Parathyroid adenoma (tissue), 2 donors: ENCODE results near the gene ROBO1.

Experiments used
- H2AFZ ChIP-seq: fragments of 300-600 bp; sonication (generic); one replicate; pipeline ENCODE4 v1.7.0; 2017; ENCODE audit warnings: antibody characterized with exemption, mild to moderate bottlenecking
- H3K27ac ChIP-seq: fragments of 300-600 bp; sonication (generic); one replicate; pipeline ENCODE4 v1.7.0; 2017
- H3K27me3 ChIP-seq: fragments of 300-600 bp; sonication (generic); one replicate; pipeline ENCODE4 v1.7.0; 2017; ENCODE audit warnings: low read length; ENCODE audit not compliant: control insufficient read depth, insufficient read depth
- H3K36me3 ChIP-seq: fragments of 300-600 bp; sonication (generic); one replicate; pipeline ENCODE4 v1.7.0; 2017; ENCODE audit warnings: low read length; ENCODE audit not compliant: control insufficient read depth, insufficient read depth
- H3K4me1 ChIP-seq: fragments of 300-600 bp; sonication (generic); one replicate; pipeline ENCODE4 v1.7.0; 2017; ENCODE audit warnings: control low read depth
- H3K4me2 ChIP-seq: fragments of 300-600 bp; sonication (generic); one replicate; pipeline ENCODE4 v1.7.0; 2017; ENCODE audit warnings: low read length
- H3K4me3 ChIP-seq: fragments of 300-600 bp; sonication (generic); one replicate; pipeline ENCODE4 v1.7.0; 2017; ENCODE audit warnings: low read depth, low read length
- H3K79me2 ChIP-seq: fragments of 300-600 bp; sonication (generic); one replicate; pipeline ENCODE4 v1.7.0; 2017; ENCODE audit warnings: control low read depth
- H3K9ac ChIP-seq: fragments of 300-600 bp; sonication (generic); one replicate; pipeline ENCODE4 v1.7.0; 2017; ENCODE audit warnings: mild to moderate bottlenecking
- H3K9me3 ChIP-seq: fragments of 300-600 bp; sonication (generic); one replicate; pipeline ENCODE4 v1.7.0; 2017; ENCODE audit warnings: low read length; ENCODE audit not compliant: control insufficient read depth
- TF ChIP-seq, protein P1 (sequence below): fragments of 300-600 bp; sonication (generic); IDR thresholded peaks from one replicate; pipeline ENCODE4 v1.7.0; 2017; ENCODE audit warnings: antibody characterized with exemption, mild to moderate bottlenecking
- donor health status: primary hyperparathyroidism.

ROBO1 gene

DNA sequence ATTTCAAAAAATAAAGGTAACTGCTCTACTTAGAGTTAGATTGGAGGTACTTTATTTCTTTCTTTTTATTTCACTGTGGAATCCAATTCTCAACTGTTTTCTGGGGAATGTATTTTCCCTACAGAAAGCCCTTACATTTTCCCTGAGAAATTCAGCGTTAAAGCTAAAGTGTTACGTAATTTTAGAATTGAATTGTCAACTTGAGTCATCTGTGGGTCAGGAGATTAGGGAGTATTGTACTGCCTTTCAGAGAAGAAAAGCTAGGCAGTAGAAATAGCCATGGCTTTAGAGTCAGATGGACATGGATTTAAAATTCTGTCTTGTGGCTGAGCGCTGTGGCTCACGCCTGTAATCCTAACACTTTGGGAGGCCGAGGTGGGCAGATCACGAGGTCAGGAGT is 728.6 kb downstream of the ROBO1 start:
- Histone ChIP-seq H3K4me2 (no peak overlapping the region), H3K27ac (no peak overlapping the region), H2AFZ (no peak overlapping the region), H3K4me1 (no peaks in the 10 kb centered on the region), H3K9ac (no peak overlapping the region), H3K79me2 (no peaks in the 10 kb centered on the region), H3K36me3 (no peaks in the 10 kb centered on the region), H3K27me3 (no peaks in the 10 kb centered on the region), H3K4me3 (no peak overlapping the region), H3K9me3 (no peaks in the 10 kb centered on the region)
- TF ChIP-seq, protein P1, sequence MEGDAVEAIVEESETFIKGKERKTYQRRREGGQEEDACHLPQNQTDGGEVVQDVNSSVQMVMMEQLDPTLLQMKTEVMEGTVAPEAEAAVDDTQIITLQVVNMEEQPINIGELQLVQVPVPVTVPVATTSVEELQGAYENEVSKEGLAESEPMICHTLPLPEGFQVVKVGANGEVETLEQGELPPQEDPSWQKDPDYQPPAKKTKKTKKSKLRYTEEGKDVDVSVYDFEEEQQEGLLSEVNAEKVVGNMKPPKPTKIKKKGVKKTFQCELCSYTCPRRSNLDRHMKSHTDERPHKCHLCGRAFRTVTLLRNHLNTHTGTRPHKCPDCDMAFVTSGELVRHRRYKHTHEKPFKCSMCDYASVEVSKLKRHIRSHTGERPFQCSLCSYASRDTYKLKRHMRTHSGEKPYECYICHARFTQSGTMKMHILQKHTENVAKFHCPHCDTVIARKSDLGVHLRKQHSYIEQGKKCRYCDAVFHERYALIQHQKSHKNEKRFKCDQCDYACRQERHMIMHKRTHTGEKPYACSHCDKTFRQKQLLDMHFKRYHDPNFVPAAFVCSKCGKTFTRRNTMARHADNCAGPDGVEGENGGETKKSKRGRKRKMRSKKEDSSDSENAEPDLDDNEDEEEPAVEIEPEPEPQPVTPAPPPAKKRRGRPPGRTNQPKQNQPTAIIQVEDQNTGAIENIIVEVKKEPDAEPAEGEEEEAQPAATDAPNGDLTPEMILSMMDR = no peak

DNA sequence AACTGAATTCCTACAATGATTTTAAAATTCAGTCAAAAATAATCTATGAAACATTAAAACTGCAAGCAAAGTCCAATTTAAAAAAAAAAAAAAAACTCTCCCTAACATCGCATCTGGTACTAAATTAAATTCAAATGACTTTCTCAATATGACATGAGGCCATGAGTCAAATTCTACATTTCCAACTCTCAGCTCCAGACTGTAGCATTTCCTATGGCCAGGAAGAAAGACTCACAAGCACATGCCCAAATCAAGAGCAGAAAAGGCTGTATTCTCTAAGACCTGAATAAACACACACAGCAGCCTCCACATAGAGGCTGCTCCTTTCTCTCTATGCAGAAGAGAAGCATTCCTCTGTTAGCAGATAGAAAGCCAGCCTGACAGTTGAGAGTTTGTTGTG is 729.2 kb downstream of the ROBO1 start:
- H3K4me2 ChIP-seq = no peak overlapping the region
- H3K27me3 ChIP-seq = no peaks in the 10 kb centered on the region
- H3K4me1 ChIP-seq = no peaks in the 10 kb centered on the region
- no peak overlapping the region for H3K9ac ChIP-seq
- TF ChIP-seq, protein P1 = no peak
- H3K4me3 ChIP-seq = no peak overlapping the region
- H3K36me3 ChIP-seq = no peaks in the 10 kb centered on the region
- no peaks in the 10 kb centered on the region for H3K79me2 ChIP-seq
- no peak overlapping the region for H3K27ac ChIP-seq
- H2AFZ ChIP-seq = no peak overlapping the region
- no peaks in the 10 kb centered on the region for H3K9me3 ChIP-seq

DNA sequence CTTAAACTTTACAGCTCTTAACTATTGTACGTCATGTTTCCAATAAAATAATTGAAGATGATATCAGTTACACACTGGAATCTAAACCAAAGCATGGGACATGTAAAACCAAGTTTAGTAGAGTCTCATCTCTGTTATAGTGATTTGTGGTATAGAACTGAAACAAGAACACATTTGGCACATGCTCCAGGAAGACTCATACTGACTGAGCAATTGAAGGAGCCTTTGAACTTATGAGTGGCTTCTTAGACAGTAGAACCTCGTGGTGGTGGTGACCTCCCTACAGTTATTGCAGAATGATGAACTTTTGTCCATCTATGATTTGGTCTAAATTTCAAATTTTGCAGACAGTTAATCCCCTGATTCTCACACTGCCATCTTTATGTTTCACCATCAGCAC is 729.7 kb downstream of the ROBO1 start:
- TF ChIP-seq, protein P1 = no peak
- H3K27me3 ChIP-seq = no peaks in the 10 kb centered on the region
- H3K36me3 ChIP-seq = no peaks in the 10 kb centered on the region
- no peaks in the 10 kb centered on the region for H3K9me3 ChIP-seq
- H3K79me2 ChIP-seq = no peaks in the 10 kb centered on the region
- H2AFZ ChIP-seq = no peak overlapping the region
- no peaks in the 10 kb centered on the region for H3K4me1 ChIP-seq
- H3K27ac ChIP-seq = no peak overlapping the region
- no peak overlapping the region for H3K4me2 ChIP-seq
- H3K9ac ChIP-seq = no peak overlapping the region
- no peak overlapping the region for H3K4me3 ChIP-seq

DNA sequence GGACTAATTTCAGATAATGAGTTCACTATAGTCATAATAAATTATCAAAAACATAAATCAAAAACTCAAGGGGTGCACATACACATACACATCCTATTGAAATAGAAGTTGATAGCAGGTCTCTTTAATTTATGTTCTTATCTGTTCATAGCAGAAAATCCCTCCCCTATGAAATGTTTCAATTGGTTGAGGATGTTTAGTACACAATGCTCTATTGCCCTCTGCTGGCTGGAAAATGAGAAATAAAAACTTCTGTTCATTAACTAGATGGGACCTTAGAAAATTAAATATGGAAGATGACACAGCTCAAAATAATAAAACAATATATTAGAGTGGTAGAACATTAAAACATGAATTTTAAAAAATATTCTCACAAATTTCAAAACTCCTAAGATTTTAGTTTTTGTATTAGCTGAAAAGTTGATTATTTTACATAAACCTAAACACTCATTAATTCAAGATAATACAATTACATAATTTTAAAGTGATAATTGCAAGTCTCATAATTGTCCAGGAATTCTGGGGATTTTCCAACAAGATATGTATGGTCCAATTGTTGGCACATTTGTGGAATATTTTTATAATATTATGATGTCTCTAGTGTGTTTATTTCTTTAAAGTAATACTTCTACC is 735.0 kb downstream of the ROBO1 start:
- no peak overlapping the region for H3K9ac ChIP-seq
- TF ChIP-seq, protein P1 = peak; percentile 63
- no peaks in the 10 kb centered on the region for H3K36me3 ChIP-seq
- H3K4me1 ChIP-seq = no peaks in the 10 kb centered on the region
- H3K79me2 ChIP-seq = no peaks in the 10 kb centered on the region
- no peaks in the 10 kb centered on the region for H3K27me3 ChIP-seq
- no peak overlapping the region for H3K4me2 ChIP-seq
- no peak overlapping the region for H2AFZ ChIP-seq
- no peak overlapping the region for H3K4me3 ChIP-seq
- H3K9me3 ChIP-seq = no peaks in the 10 kb centered on the region
- H3K27ac ChIP-seq = no peak overlapping the region

DNA sequence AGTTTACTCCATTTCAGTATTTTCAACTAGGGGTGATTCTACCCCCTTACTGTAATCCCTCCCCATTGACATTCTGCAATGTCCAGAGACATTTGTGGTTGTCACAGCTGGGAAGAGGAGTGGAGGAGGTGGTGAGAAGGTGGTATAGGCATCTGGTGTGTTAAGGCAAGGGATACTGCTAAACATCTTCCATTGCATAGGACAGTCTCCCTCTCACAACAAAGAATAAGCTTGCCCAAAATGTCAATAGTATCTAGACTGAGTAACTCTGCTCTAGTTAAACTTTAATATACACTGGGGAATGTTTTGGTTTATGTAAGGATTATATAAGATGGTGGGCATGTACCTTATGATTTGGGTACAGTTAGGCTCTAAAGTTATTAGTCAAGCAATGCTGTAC is 737.6 kb downstream of the ROBO1 start:
- no peaks in the 10 kb centered on the region for H3K36me3 ChIP-seq

More for the DNA sequence above, 737.6 kb downstream of the ROBO1 start:
- no peaks in the 10 kb centered on the region for H3K4me1 ChIP-seq
- no peaks in the 10 kb centered on the region for H3K27me3 ChIP-seq
- H3K9ac ChIP-seq = no peak overlapping the region
- H3K9me3 ChIP-seq = no peaks in the 10 kb centered on the region
- H3K4me2 ChIP-seq = no peak overlapping the region
- TF ChIP-seq, protein P1 = no peak
- no peaks in the 10 kb centered on the region for H3K79me2 ChIP-seq
- H2AFZ ChIP-seq = no peak overlapping the region
- H3K27ac ChIP-seq = no peak overlapping the region
- no peak overlapping the region for H3K4me3 ChIP-seq
